ENCODE measurements around the gene POPDC3.

Gene POPDC3

GRCh38 chr6:105152880-105153279, 26.9 kb downstream of the POPDC3 start:
- DNase-seq (ENCODE audit: low read depth in 2 of 2), result no peak

DNA sequence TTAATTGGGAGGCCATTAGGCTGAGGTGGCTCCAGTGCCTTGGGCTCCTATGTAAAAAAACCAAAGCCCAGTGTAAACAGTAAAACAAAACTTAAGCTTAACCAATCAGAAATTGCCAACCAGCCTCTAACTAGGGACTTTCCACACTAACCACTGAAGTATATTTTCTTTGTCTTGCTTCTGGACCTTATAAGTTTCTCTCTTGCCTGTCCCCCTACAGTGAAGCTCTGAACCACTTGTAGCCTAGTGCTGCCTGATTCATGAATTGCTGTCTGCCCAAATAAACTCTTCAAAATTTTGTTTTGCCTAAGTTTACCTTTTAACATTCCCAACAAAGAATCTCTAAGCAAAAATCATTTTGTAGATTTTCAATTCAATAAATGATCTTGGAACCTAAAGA, 28.2 kb downstream of the POPDC3 start:
- DNase-seq (ENCODE audit: low read depth in 2 of 2), result no peak

DNA sequence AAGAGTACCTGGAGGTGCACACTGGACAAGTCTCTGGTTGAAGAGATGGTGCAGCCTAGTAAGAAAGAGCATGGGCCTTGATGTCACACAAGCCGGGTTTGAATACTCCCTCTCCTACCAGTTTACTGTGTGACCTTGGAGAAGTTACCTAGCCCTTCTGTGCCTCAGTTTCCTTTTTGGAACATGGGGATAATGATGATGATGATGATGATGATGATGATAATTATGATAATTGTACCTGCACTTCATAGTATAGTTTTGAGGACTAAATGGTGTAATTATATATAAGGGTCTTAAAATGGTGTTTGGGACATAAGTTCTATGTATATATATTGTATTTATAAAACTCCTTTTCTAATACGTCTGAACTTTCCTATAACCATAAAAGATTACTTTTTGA, 41.7 kb downstream of the POPDC3 start:
- DNase-seq (ENCODE audit: low read depth in 2 of 2), result no peak

DNA sequence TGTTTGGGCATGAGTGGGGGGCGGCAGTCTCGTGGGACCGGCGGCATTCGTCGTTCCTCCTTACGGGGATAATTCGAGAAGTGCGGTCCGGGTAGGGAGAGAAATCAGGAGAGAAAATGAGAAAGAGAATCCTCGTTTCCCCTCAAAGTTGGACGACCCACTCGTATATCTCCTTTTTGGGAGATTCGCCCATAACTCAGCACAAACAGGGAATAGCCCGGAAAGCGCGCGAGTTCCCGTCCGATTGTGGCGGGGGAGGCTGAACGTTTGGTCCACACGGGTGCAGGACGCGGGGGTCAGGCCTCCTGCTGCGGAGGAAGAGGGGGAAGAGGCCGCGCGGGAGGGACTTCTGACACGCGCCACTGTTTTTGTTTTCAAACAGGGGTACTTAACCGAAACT, 42.4 kb downstream of the POPDC3 start:
- no peak for DNase-seq (ENCODE audit: low read depth in 2 of 2)

DNA sequence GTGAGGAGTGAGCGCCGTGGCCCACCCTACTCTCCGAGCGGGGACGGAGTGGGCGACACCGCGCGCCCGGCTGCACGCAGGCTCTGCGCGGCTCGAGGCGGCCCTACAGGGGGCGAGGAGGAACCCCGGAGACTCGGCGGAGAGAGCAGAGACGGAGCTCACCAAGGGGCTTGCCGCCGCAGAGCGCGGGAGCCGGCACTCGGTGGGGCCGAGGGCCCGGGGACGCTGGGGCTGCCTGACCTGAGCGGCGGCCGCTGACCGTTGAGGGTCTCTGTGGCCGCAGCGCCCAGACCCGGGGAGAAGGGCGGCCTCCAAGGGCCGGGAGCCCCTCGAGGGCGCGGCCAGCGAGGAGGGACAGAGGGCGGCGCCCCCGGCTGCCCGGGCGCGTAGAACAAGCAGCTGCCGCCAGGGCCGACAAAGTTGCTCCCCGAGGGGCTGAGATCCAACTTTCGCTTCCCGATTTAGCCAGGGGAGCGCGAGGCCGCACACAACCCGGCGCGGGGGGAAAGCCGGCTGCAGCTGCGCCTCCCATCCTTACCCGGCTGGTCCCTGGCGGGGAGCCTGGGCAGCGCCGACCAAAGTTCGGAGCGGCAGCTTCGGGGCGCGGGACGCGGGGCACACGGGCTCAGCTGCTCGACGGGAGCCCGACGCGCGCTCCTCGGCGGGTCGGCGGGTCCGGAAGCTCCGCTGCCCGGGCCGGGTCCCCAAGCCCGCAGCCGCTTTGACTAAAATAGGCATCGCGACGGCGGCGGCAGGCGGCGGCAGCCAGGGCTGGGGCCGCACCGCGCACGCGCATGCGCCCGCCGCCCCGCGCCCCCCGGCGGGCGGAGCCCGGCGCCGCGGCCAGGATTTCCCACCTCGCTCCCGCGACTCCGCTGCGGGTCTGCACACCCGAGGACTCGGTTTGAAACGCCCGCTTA, 43.1 kb downstream of the POPDC3 start:
- DNase-seq (ENCODE audit: low read depth in 2 of 2), result no peak

DNA sequence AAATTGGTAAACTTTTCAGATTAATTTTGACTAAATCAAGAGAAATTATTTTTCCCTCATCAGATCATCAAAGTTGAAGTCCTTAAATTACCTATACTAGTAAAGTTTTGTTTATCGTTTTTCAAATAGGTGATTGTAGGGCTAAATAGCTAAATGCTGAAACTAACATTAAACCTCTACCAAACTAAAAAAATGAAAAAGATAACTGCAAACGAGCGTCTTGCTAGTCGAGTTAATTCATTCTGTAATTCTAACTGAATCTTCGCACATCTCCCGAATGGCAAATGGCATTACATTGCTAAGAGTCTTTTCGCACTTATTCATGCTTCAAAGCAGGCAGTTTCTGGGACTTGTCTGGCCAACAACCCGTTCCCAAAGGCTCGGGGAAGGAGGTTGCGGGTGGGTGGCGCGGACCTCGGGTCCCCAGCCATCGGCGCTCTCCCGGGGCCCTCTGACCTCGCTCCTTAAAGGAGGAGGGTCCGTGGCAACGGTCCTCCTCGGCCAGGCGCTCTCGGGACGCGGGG, 43.8 kb downstream of the POPDC3 start:
- DNase-seq (ENCODE audit: low read depth in 2 of 2), result no peak

GRCh38 chr6:105135056-105135455, 44.8 kb downstream of the POPDC3 start:
- no peak for DNase-seq (ENCODE audit: low read depth in 2 of 2)

DNA sequence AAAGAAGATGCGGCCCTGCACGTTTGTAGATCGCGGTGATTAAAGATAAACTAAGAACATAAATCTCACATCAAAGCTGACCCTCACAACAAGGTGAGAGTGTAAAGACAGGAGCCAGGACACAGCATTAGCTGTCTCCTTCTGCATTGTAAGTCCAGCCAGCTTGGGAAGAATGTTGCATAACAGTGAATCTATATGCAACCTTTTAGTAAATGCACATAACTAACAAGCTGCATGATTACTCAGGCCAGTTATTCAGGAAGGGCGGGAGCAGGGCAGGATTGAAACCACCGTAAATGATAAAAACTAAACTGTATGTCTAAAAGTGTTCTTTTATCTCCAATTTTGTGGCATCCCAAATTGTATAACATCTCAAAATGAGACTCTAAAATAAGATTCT, 57.1 kb downstream of the POPDC3 start:
- no peak for DNase-seq (ENCODE audit: low read depth in 2 of 2)

DNA sequence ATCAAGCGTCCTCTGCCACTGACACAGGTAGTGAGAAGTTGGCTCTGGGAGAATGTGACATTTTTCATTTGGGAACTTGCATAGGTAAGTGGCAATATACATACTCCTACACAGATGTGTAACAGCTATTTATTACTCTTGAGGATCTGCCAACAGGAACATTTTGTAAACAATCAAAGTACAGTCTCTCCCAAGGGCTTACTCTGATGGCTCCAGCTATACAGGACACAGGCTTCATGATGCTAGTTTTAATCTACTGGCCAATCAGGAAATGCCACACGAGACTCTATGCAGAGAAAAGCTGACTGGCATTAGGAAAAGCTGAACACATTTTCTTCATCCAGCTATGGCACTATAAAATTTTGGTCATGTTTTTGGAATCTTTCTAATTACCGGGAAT, 57.8 kb downstream of the POPDC3 start:
- DNase-seq (ENCODE audit: low read depth in 2 of 2), result no peak

DNA sequence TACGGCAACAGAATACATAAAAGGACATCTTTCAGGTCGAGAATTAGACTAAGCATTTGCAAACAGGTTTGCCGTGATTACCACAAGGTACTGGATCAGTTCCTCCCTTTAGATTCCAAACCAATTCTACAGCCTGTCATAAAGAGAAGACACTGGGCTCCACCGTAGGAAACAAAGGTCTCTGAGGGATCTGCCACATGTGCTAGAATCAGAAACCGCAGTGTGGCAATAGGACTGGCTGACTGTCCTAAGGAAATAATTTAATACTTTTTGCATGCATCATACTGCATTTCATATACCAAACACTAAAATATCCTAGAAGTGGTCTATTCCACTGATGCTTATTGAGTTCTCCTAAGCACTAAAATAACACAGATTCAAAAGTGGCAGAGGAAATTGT, 59.2 kb downstream of the POPDC3 start:
- DNase-seq (ENCODE audit: low read depth in 2 of 2), result no peak

- no peak for DNase-seq (ENCODE audit: low read depth in 2 of 2)
These were observed 63.7 kb downstream of the POPDC3 start for GRCh38 chr6:105116150-105116549.

- DNase-seq (ENCODE audit: low read depth in 2 of 2), result no peak
These were observed 66.4 kb downstream of the POPDC3 start for GRCh38 chr6:105113422-105113821.

GRCh38 chr6:105112577-105112976, 67.2 kb downstream of the POPDC3 start:
- DNase-seq (ENCODE audit: low read depth in 2 of 2), result no peak

GRCh38 chr6:105111871-105112270, 67.9 kb downstream of the POPDC3 start:
- no peak for DNase-seq (ENCODE audit: low read depth in 2 of 2)

- no peak for DNase-seq (ENCODE audit: low read depth in 2 of 2)
These were observed 68.7 kb downstream of the POPDC3 start for GRCh38 chr6:105111105-105111504.

- no peak for DNase-seq (ENCODE audit: low read depth in 2 of 2)
These were observed 69.6 kb downstream of the POPDC3 start for GRCh38 chr6:105109955-105110895.

GRCh38 chr6:105108631-105109262, 71.1 kb downstream of the POPDC3 start:
- DNase-seq (ENCODE audit: low read depth in 2 of 2), result no peak
